Spinal cord (tissue), 10 donors: ENCODE measurements around the gene OR52E1. TPM values are rescaled to one million over a fixed set of nuclear protein-coding genes. Genes with fewer than 3 reads are reported as not detected.
A peak's percentile ranks its signal among the peaks of the same experiment; 100 is the strongest.
"Not testable (repeated sequence)": the region's sequence is repeated elsewhere in the genome, so short reads cannot be mapped to it uniquely, and the experiment has no call there.

Source experiments
- DNase-seq, 6 donors: peaks; one replicate each; pipeline versions ENCODE4 v3.0.0 to v3.0.0-alpha.2; 2013 to 2015; ENCODE audit warnings: low spot score in 6 of 6, low read depth in 4 of 6
- H3K27ac ChIP-seq: one replicate; pipeline ENCODE4 v1.5.1; 2013; ENCODE audit warnings: low read depth, low read length, control low read depth
- H3K27me3 ChIP-seq: one replicate; pipeline ENCODE4 v1.6.1; 2013; ENCODE audit warnings: low read length; ENCODE audit not compliant: control insufficient read depth, insufficient read depth
- H3K36me3 ChIP-seq: one replicate; pipeline ENCODE4 v1.6.1; 2013; ENCODE audit warnings: low read length; ENCODE audit not compliant: control insufficient read depth, insufficient read depth
- H3K4me1 ChIP-seq: one replicate; pipeline ENCODE4 v1.6.1; 2013; ENCODE audit warnings: low read length; ENCODE audit not compliant: control insufficient read depth, insufficient read depth
- H3K4me3 ChIP-seq: one replicate; pipeline ENCODE4 v1.5.1; 2013; ENCODE audit warnings: low read depth, low read length, control low read depth
- H3K9me3 ChIP-seq: one replicate; pipeline ENCODE4 v1.6.1; 2013; ENCODE audit warnings: low read length; ENCODE audit not compliant: control insufficient read depth, insufficient read depth
- WGBS: methylation state at CpG from one replicate; pipeline ENCODE4 v1.1.5; 2013; ENCODE audit warnings: missing lambda C conversion rate; ENCODE audit not compliant: insufficient coverage; 5-methylcytosine and 5-hydroxymethylcytosine counted together
- polyA plus RNA-seq, 2 donors: library from polyadenylated mRNA; unstranded; fragments of 120-200 nt; gene quantifications; one replicate each; pipeline ENCODE4 v1.2.1, GENCODE V29; 2013; ENCODE audit not compliant: insufficient read length in 2 of 2
- total RNA-seq, 2 donors: library from RNA; depleted of rRNA in 1 of 2; stranded (reverse); fragments of 120-200 nt in 1 of 2; fragments of >200 nt in 1 of 2; gene quantifications; one replicate each; pipeline versions ENCODE4 v1.2.3 to v1.2.4, GENCODE V29; 2013 to 2014
- donor health status: healthy.

Gene OR52E1
- total and polyA plus RNA-seq, 4 donors = not detected

DNA sequence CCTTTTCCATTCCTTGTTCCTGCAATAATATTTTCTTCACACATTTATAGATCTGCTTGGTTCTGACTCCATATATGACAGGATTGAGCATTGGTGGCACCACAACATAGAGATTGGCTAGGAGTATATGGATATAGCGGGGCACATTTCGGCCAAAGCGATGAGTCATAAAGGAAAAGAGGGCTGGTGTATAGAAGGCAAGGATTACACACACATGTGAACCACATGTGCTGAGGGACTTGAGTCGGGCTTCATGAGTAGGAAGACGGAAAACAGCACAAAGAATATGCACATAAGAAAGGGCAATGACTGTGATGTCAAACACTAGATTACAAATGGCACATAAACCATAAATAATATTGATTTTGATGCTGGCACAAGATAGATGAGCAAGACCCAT lies 10.7 kb upstream of the OR52E1 start:
- not testable (repeated sequence) for H3K4me3 ChIP-seq, H3K9me3 ChIP-seq, H3K27ac ChIP-seq, DNase-seq, H3K4me1 ChIP-seq, H3K36me3 ChIP-seq, H3K27me3 ChIP-seq
- WGBS = 80% methylated on average over 2 of the region's 5 CpGs

DNA sequence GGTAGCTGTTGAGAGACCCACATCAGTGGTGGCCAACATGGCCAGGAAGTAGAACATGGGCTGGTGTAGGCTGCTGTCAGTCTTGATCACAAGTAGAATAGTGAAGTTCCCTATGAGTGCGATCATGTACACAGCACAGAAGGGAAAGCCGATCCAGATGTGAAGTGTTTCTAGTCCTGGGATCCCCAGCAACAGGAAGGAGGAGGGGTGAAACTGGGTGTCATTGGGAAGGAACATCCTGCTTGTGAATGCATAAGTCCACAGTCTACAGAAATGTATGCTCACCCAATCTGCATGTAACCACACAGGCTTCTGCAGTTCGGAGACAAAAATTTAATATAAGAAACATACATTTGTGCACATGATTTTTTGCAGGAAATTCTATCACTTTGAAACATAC lies 10.0 kb upstream of the OR52E1 start, which contains the start of gene OR52E2:
TSS of gene OR52E2 (minus strand) at position 237 of the 400 bp plus-strand sequence. CDS start at position 237, 0 bp downstream.
- WGBS = 100% methylated on average over 2 of the region's 3 CpGs

DNA sequence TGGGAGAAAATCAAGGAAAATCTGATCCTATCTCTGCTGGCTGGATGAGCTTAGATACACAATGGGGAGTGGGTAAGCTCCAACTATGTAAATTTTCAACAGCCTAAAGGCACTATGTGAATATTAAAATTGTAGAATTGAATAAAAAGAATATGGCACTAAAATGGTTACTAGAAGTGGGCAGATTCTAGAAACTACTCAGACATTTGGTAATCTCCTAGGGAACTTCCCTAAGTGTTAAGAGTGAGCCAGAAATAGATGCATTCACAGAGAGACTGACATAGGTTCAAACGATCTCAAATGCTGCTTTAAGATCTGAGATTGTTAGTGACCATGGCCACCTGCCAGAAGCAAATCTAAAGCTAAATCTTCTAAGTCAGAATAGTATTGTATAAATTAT lies 4.3 kb upstream of the OR52E1 start:
- DNase-seq = no peak
- H3K4me1 ChIP-seq = no peaks in the 10 kb centered on the region
- H3K27me3 ChIP-seq = no peaks in the 10 kb centered on the region
- 33% methylated on average over 1 of the region's 1 CpG for WGBS
- H3K27ac ChIP-seq = no peak overlapping the region
- no peak overlapping the region for H3K4me3 ChIP-seq
- H3K36me3 ChIP-seq = no peaks in the 10 kb centered on the region
- no peaks in the 10 kb centered on the region for H3K9me3 ChIP-seq

More for the DNA sequence above, 10.0 kb upstream of the OR52E1 start, which contains the start of gene OR52E2:
- H3K9me3 ChIP-seq = no peaks in the 10 kb centered on the region
- no peaks in the 10 kb centered on the region for H3K27me3 ChIP-seq
- DNase-seq = no peak
- no peaks in the 10 kb centered on the region for H3K4me1 ChIP-seq
- no peak within 1 kb of the TSS for H3K27ac ChIP-seq
- no peaks in the 10 kb centered on the region for H3K36me3 ChIP-seq
- H3K4me3 ChIP-seq = no peak within 1 kb of the TSS

DNA sequence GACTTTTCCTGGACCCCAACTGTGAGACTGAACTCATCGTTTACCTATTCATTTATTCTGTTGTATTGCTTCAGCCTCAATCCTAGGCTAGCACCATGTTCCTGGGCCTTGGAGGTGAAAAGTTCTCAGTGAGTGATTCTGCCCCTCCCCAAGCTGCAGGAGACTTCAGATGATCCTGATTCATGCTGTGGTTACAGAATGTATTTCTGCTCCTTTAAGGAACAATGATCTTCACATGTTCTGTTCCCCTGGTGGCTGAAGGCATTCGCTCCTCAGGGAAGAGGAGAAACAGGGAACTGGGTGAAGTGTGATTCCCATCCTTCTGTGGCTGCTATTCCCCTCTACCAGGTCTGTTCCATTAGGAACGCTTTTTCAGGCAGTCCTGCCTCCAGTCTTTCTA lies 2.4 kb downstream of the OR52E1 start:
- no peaks in the 10 kb centered on the region for H3K9me3 ChIP-seq
- H3K27me3 ChIP-seq = no peaks in the 10 kb centered on the region
- no peaks in the 10 kb centered on the region for H3K4me1 ChIP-seq
- no peak overlapping the region for H3K27ac ChIP-seq
- DNase-seq = no peak
- no peaks in the 10 kb centered on the region for H3K36me3 ChIP-seq
- WGBS = no CpG with 5 or more reads among the region's 3 CpGs
- no peak overlapping the region for H3K4me3 ChIP-seq

DNA sequence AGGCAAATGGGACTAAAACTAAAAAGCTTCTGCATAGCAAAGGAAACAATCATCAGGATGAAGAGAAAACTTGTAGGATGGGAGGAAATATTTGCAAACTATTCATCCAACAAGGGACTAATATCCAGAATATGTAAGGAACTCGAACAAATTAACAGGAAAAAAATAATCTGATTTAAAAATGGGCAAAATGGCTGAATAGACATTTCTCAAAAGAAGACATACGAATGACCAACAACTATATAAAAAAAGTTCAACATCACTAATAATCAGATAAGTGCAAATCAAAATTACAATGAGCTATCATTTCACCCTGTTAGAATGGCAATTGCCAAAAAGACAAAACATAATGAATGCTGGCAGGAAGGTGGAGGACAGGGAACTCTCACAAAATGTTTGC lies 12.0 kb downstream of the OR52E1 start:
- Histone ChIP-seq H3K4me3 (no peak overlapping the region), H3K36me3 (no peaks in the 10 kb centered on the region), H3K4me1 (no peaks in the 10 kb centered on the region), H3K27me3 (no peaks in the 10 kb centered on the region), H3K27ac (no peak overlapping the region), H3K9me3 (no peaks in the 10 kb centered on the region)
- DNase-seq = no peak
- WGBS = no CpG with 5 or more reads among the region's 2 CpGs

DNA sequence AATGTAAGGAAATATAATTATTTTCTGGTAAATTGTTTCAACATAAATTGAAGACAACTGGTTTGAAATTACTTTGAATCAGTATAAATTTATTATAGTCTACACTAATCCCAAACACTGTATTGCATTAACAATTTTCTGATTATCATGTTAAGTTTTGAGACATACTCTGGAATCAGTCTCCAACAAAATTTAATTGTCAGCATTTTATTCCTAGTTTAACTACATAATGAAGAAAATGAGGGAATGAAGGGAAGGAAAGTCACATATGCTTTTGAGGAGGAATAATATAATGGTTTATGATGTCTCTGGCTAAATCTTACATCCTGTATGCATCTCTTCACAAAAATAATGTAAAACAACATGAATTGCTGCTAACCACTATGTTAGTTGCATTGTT lies 14.2 kb downstream of the OR52E1 start:
- no peaks in the 10 kb centered on the region for H3K9me3 ChIP-seq
- no peaks in the 10 kb centered on the region for H3K36me3 ChIP-seq
- H3K27ac ChIP-seq = no peak overlapping the region
- H3K27me3 ChIP-seq = no peaks in the 10 kb centered on the region
- H3K4me1 ChIP-seq = no peaks in the 10 kb centered on the region
- no peak overlapping the region for H3K4me3 ChIP-seq
- no peak for DNase-seq

DNA sequence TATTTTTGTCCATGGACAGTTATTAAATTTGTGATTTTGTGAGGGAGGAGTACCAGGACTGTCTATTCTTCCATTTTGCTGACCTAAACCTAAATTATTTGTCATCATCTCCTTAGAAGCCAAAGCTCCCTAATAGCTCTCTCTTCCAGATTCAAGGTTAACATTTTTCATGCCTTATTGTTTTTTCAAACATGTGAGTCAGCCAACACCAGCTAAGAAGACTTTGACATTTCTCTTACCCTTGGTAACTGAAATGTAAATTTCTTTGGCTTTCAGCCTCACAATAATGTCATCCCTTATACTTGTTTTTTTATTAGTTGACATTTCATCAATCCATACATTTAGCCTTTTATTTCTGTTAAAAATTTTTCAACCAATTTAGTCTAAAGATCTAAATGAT lies 19.2 kb downstream of the OR52E1 start:
- no peaks in the 10 kb centered on the region for H3K27me3 ChIP-seq
- no peak overlapping the region for H3K4me3 ChIP-seq
- no peaks in the 10 kb centered on the region for H3K9me3 ChIP-seq
- H3K27ac ChIP-seq = no peak overlapping the region
- H3K4me1 ChIP-seq = no peaks in the 10 kb centered on the region
- DNase-seq = peak in 1 of 6 donors; percentile 9
- no peaks in the 10 kb centered on the region for H3K36me3 ChIP-seq

DNA sequence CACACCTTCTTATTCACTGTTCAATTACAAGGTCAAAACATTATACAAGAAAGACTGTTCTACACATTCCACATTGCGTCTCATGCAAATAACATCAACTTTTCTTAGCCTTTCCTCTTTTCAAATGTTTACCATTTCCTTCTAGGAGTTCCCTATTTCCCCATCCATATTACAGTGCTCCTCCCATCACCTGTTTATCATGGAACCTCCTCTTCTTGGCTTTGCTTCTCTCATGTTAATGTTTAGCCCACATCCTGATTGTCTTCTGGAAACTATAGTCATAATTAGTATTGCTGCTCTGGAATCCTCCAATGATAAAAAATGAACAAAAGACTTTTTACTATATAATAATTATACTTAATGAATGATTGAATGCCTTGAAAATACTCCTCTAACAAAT lies 21.3 kb downstream of the OR52E1 start:
- H3K36me3 ChIP-seq = no peaks in the 10 kb centered on the region
- H3K27me3 ChIP-seq = no peaks in the 10 kb centered on the region
- no peaks in the 10 kb centered on the region for H3K9me3 ChIP-seq
- H3K27ac ChIP-seq = no peak overlapping the region
- WGBS = 92% methylated on average over 1 of the region's 1 CpG
- H3K4me1 ChIP-seq = no peaks in the 10 kb centered on the region
- no peak for DNase-seq
- no peak overlapping the region for H3K4me3 ChIP-seq

DNA sequence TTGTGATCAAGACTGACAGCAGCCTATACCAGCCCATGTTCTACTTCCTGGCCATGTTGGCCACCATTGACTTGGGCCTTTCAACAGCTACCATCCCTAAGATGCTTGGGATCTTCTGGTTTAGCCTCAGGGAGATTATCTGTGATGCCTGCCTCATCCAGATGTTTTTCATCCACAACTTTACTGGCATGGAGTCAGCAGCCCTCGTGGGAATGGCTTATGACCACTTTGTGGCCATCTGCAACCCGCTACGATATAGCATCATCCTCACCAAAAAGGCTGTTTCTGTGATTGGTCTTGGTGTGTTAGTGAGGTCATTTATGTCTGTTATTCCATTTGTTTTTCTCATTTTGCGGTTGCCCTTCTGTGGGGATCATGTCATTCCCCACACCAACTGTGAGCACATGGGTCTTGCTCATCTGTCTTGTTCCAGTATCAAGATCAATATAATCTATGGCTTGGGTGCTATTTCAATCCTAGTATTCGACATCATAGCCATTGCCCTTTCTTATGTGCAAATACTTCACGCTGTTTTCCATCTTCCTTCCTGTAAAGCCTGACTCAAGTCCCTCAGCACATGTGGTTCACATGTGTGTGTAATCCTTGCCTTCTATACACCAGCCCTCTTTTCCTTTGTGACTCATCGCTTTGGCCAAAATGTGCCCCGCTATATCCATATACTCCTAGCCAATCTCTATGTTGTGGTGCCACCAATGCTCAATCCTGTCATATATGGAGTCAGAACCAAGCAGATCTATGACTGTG lies 23.6 kb downstream of the OR52E1 start:
- H3K4me1 ChIP-seq = no peaks in the 10 kb centered on the region
- no peaks in the 10 kb centered on the region for H3K36me3 ChIP-seq
- 100% methylated on average over 2 of the region's 8 CpGs for WGBS
- H3K27me3 ChIP-seq = no peaks in the 10 kb centered on the region
- no peak overlapping the region for H3K27ac ChIP-seq
- no peaks in the 10 kb centered on the region for H3K9me3 ChIP-seq
- DNase-seq = no peak
- no peak overlapping the region for H3K4me3 ChIP-seq

DNA sequence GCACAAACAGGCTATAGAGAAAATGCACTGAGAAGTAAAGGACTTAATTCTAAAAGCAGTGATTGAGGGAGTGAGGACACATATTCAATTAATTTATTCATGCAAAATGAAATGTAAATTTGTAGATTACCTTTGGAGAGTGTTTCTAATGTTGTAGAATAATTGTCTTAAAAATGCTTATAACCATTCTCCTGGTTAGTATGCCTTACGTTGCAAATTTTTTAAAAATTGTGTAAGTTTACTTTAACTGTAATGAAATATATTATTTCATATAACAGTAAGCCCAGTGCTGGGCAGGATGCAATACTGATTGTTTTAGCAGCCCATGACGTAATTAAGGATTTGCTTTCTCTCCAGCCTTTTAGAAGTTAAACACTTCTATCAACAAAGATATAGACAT lies 26.6 kb downstream of the OR52E1 start:
- Histone ChIP-seq H3K27ac (no peak overlapping the region), H3K4me1 (no peaks in the 10 kb centered on the region), H3K27me3 (no peaks in the 10 kb centered on the region), H3K4me3 (no peak overlapping the region), H3K9me3 (no peaks in the 10 kb centered on the region), H3K36me3 (no peaks in the 10 kb centered on the region)
- no peak for DNase-seq
- no CpG with 5 or more reads among the region's 2 CpGs for WGBS
